ENCODE data around the gene PLCXD1. TPM values are rescaled to one million over a fixed set of nuclear protein-coding genes. Genes with fewer than 3 reads are reported as not detected.

The PLCXD1 gene
- total and polyA plus RNA-seq, 2 experiments from 2014 or later, result 22.0 to 40.1 TPM

GRCh38 chrX:334331-334891, 53.2 kb downstream of the PLCXD1 start:
- 97% methylated on average over 53 of the region's 53 CpGs for WGBS (ENCODE audit: low lambda C conversion rate, missing lambda C conversion rate)
- TF ChIP-seq EZH2 (IDR thresholded peaks at IDR 0.05; ENCODE audit: borderline replicate concordance), result no peak
- TF ChIP-seq CTCF (IDR thresholded peaks at IDR 0.05; ENCODE audit: poor library complexity), result no peak
- no peak for TF ChIP-seq EZH2phosphoT487 (IDR thresholded peaks at IDR 0.05; ENCODE audit: low read depth, severe bottlenecking, unreplicated experiment)
- no peaks in the 10 kb centered on the region for H3K9me3 ChIP-seq (ENCODE audit: low read depth)
- H4K20me1 ChIP-seq (ENCODE audit: insufficient read depth, poor library complexity, severe bottlenecking), result no peaks in the 10 kb centered on the region
- H3K9me2 ChIP-seq (replicated peaks; ENCODE audit: insufficient read depth), result no peaks in the 10 kb centered on the region
- no peak overlapping the region for H2AFZ ChIP-seq
- H3K79me2 ChIP-seq, result no peaks in the 10 kb centered on the region
- DNase-seq (ENCODE audit: low spot score), result no peak
- H3K27ac ChIP-seq, result no peak overlapping the region
- peaks cover 11% of the 10 kb centered on the region for H3K4me1 ChIP-seq (ENCODE audit: insufficient read depth)
- H3K4me2 ChIP-seq, result no peak overlapping the region
- no peaks in the 10 kb centered on the region for H3K27me3 ChIP-seq
- no peak overlapping the region for H3K4me3 ChIP-seq
- no peaks in the 10 kb centered on the region for H3K36me3 ChIP-seq (replicated peaks; ENCODE audit: insufficient read depth, low read depth)

GRCh38 chrX:334971-335757, 54.0 kb downstream of the PLCXD1 start:
- DNase-seq (ENCODE audit: low spot score), result no peak
- Histone ChIP-seq H3K4me2 (no peak overlapping the region), H3K27ac (no peak overlapping the region), H3K4me1 (ENCODE audit: insufficient read depth) (peaks cover 11% of the 10 kb centered on the region), H2AFZ (no peak overlapping the region), H3K79me2 (no peaks in the 10 kb centered on the region), H3K4me3 (no peak overlapping the region), H4K20me1 (ENCODE audit: insufficient read depth, poor library complexity, severe bottlenecking) (no peaks in the 10 kb centered on the region), H3K36me3 (replicated peaks; ENCODE audit: insufficient read depth, low read depth) (no peaks in the 10 kb centered on the region), H3K9me3 (ENCODE audit: low read depth) (no peaks in the 10 kb centered on the region), H3K27me3 (no peaks in the 10 kb centered on the region), H3K9me2 (replicated peaks; ENCODE audit: insufficient read depth) (no peaks in the 10 kb centered on the region)
- 96% methylated on average over 38 of the region's 47 CpGs for WGBS (ENCODE audit: low lambda C conversion rate, missing lambda C conversion rate)
- TF ChIP-seq EZH2phosphoT487 (IDR thresholded peaks at IDR 0.05; ENCODE audit: low read depth, severe bottlenecking, unreplicated experiment) (no peak), EZH2 (IDR thresholded peaks at IDR 0.05; ENCODE audit: borderline replicate concordance) (no peak)

GRCh38 chrX:335758-336155, 54.6 kb downstream of the PLCXD1 start:
- whole genome bisulfite sequencing (ENCODE audit: low lambda C conversion rate, missing lambda C conversion rate), result 98% methylated on average over 17 of the region's 17 CpGs
- no peaks in the 10 kb centered on the region for H3K79me2 ChIP-seq
- H3K36me3 ChIP-seq (replicated peaks; ENCODE audit: insufficient read depth, low read depth), result no peaks in the 10 kb centered on the region
- H3K4me3 ChIP-seq, result no peak overlapping the region
- no peaks in the 10 kb centered on the region for H3K9me2 ChIP-seq (replicated peaks; ENCODE audit: insufficient read depth)
- H3K27ac ChIP-seq, result no peak overlapping the region
- H3K4me1 ChIP-seq (ENCODE audit: insufficient read depth), result peaks cover 11% of the 10 kb centered on the region
- no peaks in the 10 kb centered on the region for H3K9me3 ChIP-seq (ENCODE audit: low read depth)
- H2AFZ ChIP-seq, result no peak overlapping the region
- no peak for TF ChIP-seq EZH2 (IDR thresholded peaks at IDR 0.05; ENCODE audit: borderline replicate concordance)
- TF ChIP-seq CTCF (IDR thresholded peaks at IDR 0.05; ENCODE audit: poor library complexity), result no peak
- H4K20me1 ChIP-seq (ENCODE audit: insufficient read depth, poor library complexity, severe bottlenecking), result no peaks in the 10 kb centered on the region
- DNase-seq (ENCODE audit: low spot score), result no peak
- no peak overlapping the region for H3K4me2 ChIP-seq
- no peaks in the 10 kb centered on the region for H3K27me3 ChIP-seq

GRCh38 chrX:336227-336626, 55.0 kb downstream of the PLCXD1 start:
- Histone ChIP-seq H2AFZ (no peak overlapping the region), H3K4me2 (no peak overlapping the region), H4K20me1 (ENCODE audit: insufficient read depth, poor library complexity, severe bottlenecking) (no peaks in the 10 kb centered on the region), H3K27me3 (no peaks in the 10 kb centered on the region), H3K4me1 (ENCODE audit: insufficient read depth) (peaks cover 6% of the 10 kb centered on the region), H3K36me3 (replicated peaks; ENCODE audit: insufficient read depth, low read depth) (no peaks in the 10 kb centered on the region), H3K9me3 (ENCODE audit: low read depth) (no peaks in the 10 kb centered on the region), H3K27ac (no peak overlapping the region), H3K4me3 (no peak overlapping the region), H3K79me2 (no peaks in the 10 kb centered on the region), H3K9me2 (replicated peaks; ENCODE audit: insufficient read depth) (no peaks in the 10 kb centered on the region)
- TF ChIP-seq CTCF (IDR thresholded peaks at IDR 0.05; ENCODE audit: poor library complexity) (no peak), EZH2phosphoT487 (IDR thresholded peaks at IDR 0.05; ENCODE audit: low read depth, severe bottlenecking, unreplicated experiment) (no peak), EZH2 (IDR thresholded peaks at IDR 0.05; ENCODE audit: borderline replicate concordance) (no peak)
- 94% methylated on average over 20 of the region's 21 CpGs for WGBS (ENCODE audit: low lambda C conversion rate, missing lambda C conversion rate)
- DNase-seq (ENCODE audit: low spot score), result no peak

Data from hepatocyte (in vitro differentiated cells).